ENCODE results near the gene JPH2.

DNA sequence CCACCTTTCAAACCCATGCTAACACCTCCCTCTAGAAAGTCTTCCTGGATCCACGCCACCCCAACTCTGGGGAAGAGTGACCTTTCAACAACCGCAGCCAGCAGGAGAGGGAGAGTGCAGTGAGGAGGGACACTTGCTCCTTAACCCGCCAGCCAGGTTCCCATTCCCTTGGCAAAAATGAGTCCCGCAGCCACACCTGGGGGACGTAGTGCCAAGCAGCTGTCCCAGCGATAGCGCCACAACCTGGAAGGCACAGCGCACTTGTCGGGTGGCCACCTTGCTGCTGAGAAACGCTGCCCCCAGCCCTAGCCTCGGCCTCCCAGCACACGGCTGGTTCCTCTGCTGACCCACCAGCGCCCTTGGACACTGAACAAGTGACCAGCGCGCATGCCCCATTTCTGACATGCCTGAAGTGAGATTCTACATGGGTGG, 119.3 kb downstream of the JPH2 start:
- TF ChIP-seq POLR2AphosphoS5 (IDR thresholded peaks at IDR 0.05) (no peak), EP300 (IDR thresholded peaks at IDR 0.05) (no peak), CTCF (IDR thresholded peaks at IDR 0.05) (no peak)
